ENCODE results near the gene HGD.

Gene HGD

GRCh38 chr3:120615847-120616609 lies 66.0 kb downstream of the HGD start:
- H3K27ac ChIP-seq = no peak overlapping the region
- TF ChIP-seq ZFX (IDR thresholded peaks at IDR 0.05) = no peak
- no peak for TF ChIP-seq CTCF (conservative IDR thresholded peaks at IDR 0.05)

GRCh38 chr3:120614765-120615164 lies 67.3 kb downstream of the HGD start:
- no peak overlapping the region for H3K27ac ChIP-seq
- TF ChIP-seq CTCF (conservative IDR thresholded peaks at IDR 0.05) (no peak), ZFX (IDR thresholded peaks at IDR 0.05) (no peak)

GRCh38 chr3:120608506-120608905 lies 73.5 kb downstream of the HGD start:
- H3K27ac ChIP-seq = no peak overlapping the region
- TF ChIP-seq CTCF (conservative IDR thresholded peaks at IDR 0.05) (no peak), ZFX (IDR thresholded peaks at IDR 0.05) (no peak)

GRCh38 chr3:120604784-120605183 lies 77.3 kb downstream of the HGD start:
- no peak for TF ChIP-seq ZFX (IDR thresholded peaks at IDR 0.05)
- TF ChIP-seq CTCF (conservative IDR thresholded peaks at IDR 0.05) = no peak
- H3K27ac ChIP-seq = peak overlapping the region; percentile 8; the same call in 1 of the 2 replicates

- peak overlapping the region; percentile 8; the same call in 1 of the 2 replicates for H3K27ac ChIP-seq
- TF ChIP-seq CTCF (conservative IDR thresholded peaks at IDR 0.05) = no peak
- no peak for TF ChIP-seq ZFX (IDR thresholded peaks at IDR 0.05)
Observed at GRCh38 chr3:120604382-120604781, 77.7 kb downstream of the HGD start.

- TF ChIP-seq CTCF (conservative IDR thresholded peaks at IDR 0.05) = no peak
- TF ChIP-seq ZFX (IDR thresholded peaks at IDR 0.05) = no peak
- H3K27ac ChIP-seq = no peak overlapping the region
Observed at GRCh38 chr3:120602682-120603081, 79.4 kb downstream of the HGD start.

- H3K27ac ChIP-seq = no peak overlapping the region
- no peak for TF ChIP-seq ZFX (IDR thresholded peaks at IDR 0.05)
- TF ChIP-seq CTCF (conservative IDR thresholded peaks at IDR 0.05) = no peak
Observed at GRCh38 chr3:120601554-120601953, 80.5 kb downstream of the HGD start.
